Measurements from ENCODE around the gene RTEL1.
"Not testable (repeated sequence)": the region's sequence is repeated elsewhere in the genome, so short reads cannot be mapped to it uniquely, and the experiment has no call there.

Gene RTEL1, protein sequence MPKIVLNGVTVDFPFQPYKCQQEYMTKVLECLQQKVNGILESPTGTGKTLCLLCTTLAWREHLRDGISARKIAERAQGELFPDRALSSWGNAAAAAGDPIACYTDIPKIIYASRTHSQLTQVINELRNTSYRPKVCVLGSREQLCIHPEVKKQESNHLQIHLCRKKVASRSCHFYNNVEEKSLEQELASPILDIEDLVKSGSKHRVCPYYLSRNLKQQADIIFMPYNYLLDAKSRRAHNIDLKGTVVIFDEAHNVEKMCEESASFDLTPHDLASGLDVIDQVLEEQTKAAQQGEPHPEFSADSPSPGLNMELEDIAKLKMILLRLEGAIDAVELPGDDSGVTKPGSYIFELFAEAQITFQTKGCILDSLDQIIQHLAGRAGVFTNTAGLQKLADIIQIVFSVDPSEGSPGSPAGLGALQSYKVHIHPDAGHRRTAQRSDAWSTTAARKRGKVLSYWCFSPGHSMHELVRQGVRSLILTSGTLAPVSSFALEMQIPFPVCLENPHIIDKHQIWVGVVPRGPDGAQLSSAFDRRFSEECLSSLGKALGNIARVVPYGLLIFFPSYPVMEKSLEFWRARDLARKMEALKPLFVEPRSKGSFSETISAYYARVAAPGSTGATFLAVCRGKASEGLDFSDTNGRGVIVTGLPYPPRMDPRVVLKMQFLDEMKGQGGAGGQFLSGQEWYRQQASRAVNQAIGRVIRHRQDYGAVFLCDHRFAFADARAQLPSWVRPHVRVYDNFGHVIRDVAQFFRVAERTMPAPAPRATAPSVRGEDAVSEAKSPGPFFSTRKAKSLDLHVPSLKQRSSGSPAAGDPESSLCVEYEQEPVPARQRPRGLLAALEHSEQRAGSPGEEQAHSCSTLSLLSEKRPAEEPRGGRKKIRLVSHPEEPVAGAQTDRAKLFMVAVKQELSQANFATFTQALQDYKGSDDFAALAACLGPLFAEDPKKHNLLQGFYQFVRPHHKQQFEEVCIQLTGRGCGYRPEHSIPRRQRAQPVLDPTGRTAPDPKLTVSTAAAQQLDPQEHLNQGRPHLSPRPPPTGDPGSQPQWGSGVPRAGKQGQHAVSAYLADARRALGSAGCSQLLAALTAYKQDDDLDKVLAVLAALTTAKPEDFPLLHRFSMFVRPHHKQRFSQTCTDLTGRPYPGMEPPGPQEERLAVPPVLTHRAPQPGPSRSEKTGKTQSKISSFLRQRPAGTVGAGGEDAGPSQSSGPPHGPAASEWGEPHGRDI (N-terminal part only)

GRCh38 chr20:63657937-63658748, at the start of gene RTEL1:
Gene RTEL1, plus strand, starts transcription at chr20:63658312. Its CDS starts 1,091 bp downstream, at chr20:63659403.
- peak; percentile 77 to 83 for DNase-seq (ENCODE audit: low read depth in 2 of 2)

GRCh38 chr20:63610581-63611435, 47.3 kb upstream of the RTEL1 start:
- no peak for DNase-seq (ENCODE audit: low read depth in 2 of 2)

DNA sequence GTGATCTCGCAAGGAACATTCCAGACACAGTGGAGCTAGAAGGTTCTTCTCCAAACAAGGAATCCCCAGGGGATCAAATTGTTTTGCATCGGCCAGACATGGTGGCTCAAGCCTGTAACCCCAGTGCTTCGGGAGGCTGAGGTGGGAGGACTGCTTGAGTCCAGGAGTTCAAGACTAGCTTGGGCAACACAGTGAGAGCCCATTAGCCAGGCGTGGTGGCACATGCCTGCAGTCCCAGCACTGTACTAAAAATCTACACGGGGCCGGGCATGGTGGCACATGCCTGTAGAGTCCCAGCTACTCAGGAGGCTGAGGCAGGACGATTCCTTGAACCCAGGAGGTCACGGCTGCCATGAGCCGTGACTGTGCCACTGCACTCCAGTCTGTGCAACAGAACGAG, 46.5 kb upstream of the RTEL1 start:
- no peak for DNase-seq (ENCODE audit: low read depth in 2 of 2)

- DNase-seq (ENCODE audit: low read depth in 2 of 2) = no peak
Measured at GRCh38 chr20:63612276-63612931, 45.7 kb upstream of the RTEL1 start.

DNA sequence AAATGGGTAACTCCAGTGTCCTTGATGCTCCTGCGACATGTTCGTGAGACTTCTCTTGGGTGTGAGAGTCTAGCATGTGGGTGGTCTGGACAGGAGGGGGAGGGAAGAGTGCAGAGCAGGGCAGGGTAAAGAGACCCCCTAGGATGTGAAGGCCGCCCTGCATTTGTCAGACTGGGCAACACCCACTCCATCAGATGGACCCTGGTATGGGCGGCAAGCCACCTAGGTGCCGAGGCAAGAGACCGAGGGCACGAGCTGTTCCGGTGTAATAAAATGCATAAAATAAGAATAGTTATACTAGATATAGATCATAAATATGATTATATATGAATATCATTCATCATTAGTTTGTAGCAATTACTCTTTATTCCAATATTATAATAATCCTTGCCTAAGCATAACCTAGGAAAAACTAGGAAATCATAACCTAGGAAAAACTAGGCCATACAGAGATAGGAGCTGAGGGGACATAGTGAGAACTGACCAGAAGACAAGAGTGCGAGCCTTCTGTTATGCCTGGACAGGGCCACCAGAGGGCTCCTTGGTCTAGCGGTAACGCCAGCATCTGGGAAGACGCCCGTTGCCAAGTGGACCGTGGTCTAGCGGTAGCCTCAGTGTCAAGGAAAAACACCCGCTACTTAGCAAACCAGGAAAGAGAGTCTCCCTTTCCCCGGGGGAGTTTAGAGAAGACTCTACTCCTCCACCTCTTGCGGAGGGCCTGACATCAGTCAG, 44.1 kb upstream of the RTEL1 start:
- DNase-seq (ENCODE audit: low read depth in 2 of 2) = not testable (repeated sequence)

GRCh38 chr20:63617092-63617875, 40.8 kb upstream of the RTEL1 start:
- DNase-seq (ENCODE audit: low read depth in 2 of 2) = no peak

- no peak for DNase-seq (ENCODE audit: low read depth in 2 of 2)
Measured at GRCh38 chr20:63617876-63618265, 40.2 kb upstream of the RTEL1 start.

- DNase-seq (ENCODE audit: low read depth in 2 of 2) = no peak
Measured at GRCh38 chr20:63618291-63618980, 39.7 kb upstream of the RTEL1 start.

- DNase-seq (ENCODE audit: low read depth in 2 of 2) = no peak
Measured at GRCh38 chr20:63619086-63619485, 39.0 kb upstream of the RTEL1 start.

GRCh38 chr20:63619505-63619904, 38.6 kb upstream of the RTEL1 start:
- no peak for DNase-seq (ENCODE audit: low read depth in 2 of 2)

- no peak for DNase-seq (ENCODE audit: low read depth in 2 of 2)
Measured at GRCh38 chr20:63620991-63621390, 37.1 kb upstream of the RTEL1 start.

GRCh38 chr20:63622096-63622495, 36.0 kb upstream of the RTEL1 start:
- DNase-seq (ENCODE audit: low read depth in 2 of 2) = no peak

DNA sequence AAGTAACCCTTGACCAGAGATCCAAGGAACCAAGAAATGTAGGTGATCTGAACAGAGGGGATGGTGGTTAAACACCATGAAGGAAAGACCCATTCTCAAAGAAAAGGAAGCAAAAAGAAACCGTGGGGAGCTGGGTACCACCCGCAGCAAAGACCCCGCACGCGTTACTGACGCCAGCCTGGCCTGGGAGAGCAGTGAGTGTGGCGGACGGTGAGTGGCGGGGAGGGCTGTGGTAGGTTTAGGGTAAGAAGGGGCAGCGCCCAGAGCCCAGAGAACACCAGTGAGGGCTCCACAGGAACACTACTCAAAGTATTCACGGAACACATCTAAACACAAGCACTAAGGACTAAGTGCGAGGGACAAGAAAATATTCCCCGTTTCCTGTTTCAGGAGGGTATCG, 35.4 kb upstream of the RTEL1 start:
- DNase-seq (ENCODE audit: low read depth in 2 of 2) = no peak

GRCh38 chr20:63624486-63624885, 33.6 kb upstream of the RTEL1 start:
- DNase-seq (ENCODE audit: low read depth in 2 of 2) = no peak

- no peak for DNase-seq (ENCODE audit: low read depth in 2 of 2)
Measured at GRCh38 chr20:63625771-63626423, 32.2 kb upstream of the RTEL1 start.

DNA sequence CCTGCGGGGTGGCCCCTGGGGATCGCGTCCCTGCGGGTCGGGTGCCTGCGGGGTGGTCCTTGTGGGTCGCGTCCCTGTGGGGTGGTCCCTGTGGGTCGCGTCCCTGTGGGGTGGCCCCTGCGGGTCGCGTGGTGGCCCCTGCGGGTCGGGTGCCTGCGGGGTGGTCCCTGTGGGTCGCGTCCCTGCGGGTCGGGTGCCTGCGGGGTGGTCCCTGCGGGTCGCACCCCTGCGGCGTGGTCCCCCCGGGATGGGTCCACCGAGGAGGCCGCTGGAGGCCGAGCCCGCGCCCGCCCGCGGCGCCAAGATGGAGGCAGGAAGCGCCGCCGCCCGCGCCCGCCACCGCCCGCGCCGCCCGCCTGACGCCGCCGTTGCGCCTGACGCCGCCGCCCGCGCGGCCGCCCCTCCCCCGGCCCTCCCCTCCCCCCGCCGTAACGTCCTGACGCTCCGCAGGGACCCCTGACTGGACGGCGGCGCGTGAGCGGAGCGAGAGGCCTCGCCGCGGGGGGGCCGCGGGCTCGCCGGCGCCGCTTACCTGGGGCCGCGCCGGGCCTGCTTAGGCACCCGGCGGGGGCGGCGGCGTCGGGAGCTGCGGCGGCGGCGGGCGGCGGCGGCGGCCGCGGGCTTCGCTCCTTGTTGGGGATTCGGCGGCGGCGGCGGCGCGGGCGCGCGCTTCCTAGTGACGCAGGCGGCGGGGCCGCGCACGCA, 31.5 kb upstream of the RTEL1 start, which contains the start of gene GMEB2:
Gene GMEB2 (minus strand): TSS at position 678 of the 705 bp plus-strand sequence. CDS start 7,704 bp downstream, outside the sequence.
- DNase-seq (ENCODE audit: low read depth in 2 of 2) = peak; percentile 52 to 67

Measured in stimulated activated CD4-positive, alpha-beta T cell treated with anti-CD3 and anti-CD28 coated beads, Interleukin-15, amount 100 ng/mL, for 48 hours (primary cell).